ENCODE results near the gene MEPE. TPM values are rescaled to one million over a fixed set of nuclear protein-coding genes. Genes with fewer than 3 reads are reported as not detected.

The MEPE gene, protein sequence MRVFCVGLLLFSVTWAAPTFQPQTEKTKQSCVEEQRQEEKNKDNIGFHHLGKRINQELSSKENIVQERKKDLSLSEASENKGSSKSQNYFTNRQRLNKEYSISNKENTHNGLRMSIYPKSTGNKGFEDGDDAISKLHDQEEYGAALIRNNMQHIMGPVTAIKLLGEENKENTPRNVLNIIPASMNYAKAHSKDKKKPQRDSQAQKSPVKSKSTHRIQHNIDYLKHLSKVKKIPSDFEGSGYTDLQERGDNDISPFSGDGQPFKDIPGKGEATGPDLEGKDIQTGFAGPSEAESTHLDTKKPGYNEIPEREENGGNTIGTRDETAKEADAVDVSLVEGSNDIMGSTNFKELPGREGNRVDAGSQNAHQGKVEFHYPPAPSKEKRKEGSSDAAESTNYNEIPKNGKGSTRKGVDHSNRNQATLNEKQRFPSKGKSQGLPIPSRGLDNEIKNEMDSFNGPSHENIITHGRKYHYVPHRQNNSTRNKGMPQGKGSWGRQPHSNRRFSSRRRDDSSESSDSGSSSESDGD
- total RNA-seq (2021; fragmentation: NEBNext Ultra II Directional; extraction: Animal tissue kit (Norgen Biotek cat#: 25700)) (not detected in 2 replicates), polyA plus RNA-seq (2011; rRNA removed) (not detected in 2 replicates), polyA minus RNA-seq (2011; rRNA and poly(A)+ RNA removed) (not detected in 2 replicates)
- not detected for polyA plus RNA-seq (2011; cell fraction: cytosol; rRNA removed)
- not detected for polyA plus RNA-seq (2011; cell fraction: nucleus; rRNA removed)
- not detected in 4 replicates for polyA plus RNA-seq (2012, experiment 1 of 2)
- not detected for polyA plus RNA-seq (2012, experiment 2 of 2)
- polyA plus RNA-seq (2013, experiment 1 of 2), result not detected
- 0.02 TPM for polyA plus RNA-seq (2013, experiment 2 of 2)
- polyA minus RNA-seq (2011; cell fraction: cytosol; rRNA and poly(A)+ RNA removed), result not detected
- not detected for polyA minus RNA-seq (2011; cell fraction: nucleus; rRNA and poly(A)+ RNA removed)
- long read RNA-seq, experiment 1, result 0 reads
- long read RNA-seq, experiment 2, result 0 reads

DNA sequence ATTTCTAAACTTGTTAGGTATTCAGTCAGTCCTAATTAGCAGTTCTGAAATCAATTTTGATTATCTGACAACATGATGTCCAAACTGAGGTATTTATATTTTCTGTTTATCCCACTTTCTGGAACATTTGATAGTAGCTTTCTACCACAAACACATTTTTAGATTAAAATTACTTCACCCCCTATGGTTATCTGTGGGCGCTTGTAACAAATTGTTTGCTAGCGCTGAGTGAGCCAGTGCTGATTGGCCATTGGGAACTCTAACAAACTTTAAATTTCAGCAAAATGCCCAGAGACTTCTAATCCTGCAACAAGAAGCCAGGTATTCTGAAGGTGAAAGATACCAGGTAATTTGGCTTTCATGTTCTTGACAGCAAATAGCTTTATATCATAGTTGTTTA lies at the start of gene MEPE:
TSS of gene MEPE (plus strand) at position 301 of the 400 bp plus-strand sequence. CDS start 1,746 bp downstream, outside the sequence.
- 87% methylated on average over 2 of the region's 2 CpGs; no CpG with 5 or more reads in 1 of the 2 experiments for WGBS, 2 experiments (ENCODE audit: extremely low coverage in 1 of 2, insufficient coverage in 1 of 2, insufficient read length in 1 of 2, insufficient replicate concordance in 2 of 2, low coverage in 1 of 2, low lambda C conversion rate in 2 of 2, missing lambda C conversion rate in 1 of 2)
- no peak within 1 kb of the TSS for H2BK15ac ChIP-seq (ENCODE audit: low read length)
- H3K56ac ChIP-seq (replicated peaks; ENCODE audit: insufficient read length, low read depth, low read length), result no peak within 1 kb of the TSS
- no peak within 1 kb of the TSS for H3K18ac ChIP-seq (ENCODE audit: extremely low read depth, low read length)
- no peak within 1 kb of the TSS for H3K9ac ChIP-seq (replicated peaks in 1 of 4; ENCODE audit: extremely low read depth in 1 of 4, low read depth in 3 of 4, low read length in 3 of 4)
- H3K4me2 ChIP-seq (ENCODE audit: insufficient read depth in 1 of 2, low read depth in 2 of 2, low read length in 2 of 2), result no peak within 1 kb of the TSS
- no peak within 1 kb of the TSS for H2BK120ac ChIP-seq (replicated peaks; ENCODE audit: low read depth, low read length)
- H3K23ac ChIP-seq (ENCODE audit: insufficient read length), result no peak within 1 kb of the TSS
- no peaks in the 10 kb centered on the region for H3K9me3 ChIP-seq (ENCODE audit: insufficient read depth in 2 of 2, low read depth in 1 of 2, low read length in 1 of 2)
- H2AK5ac ChIP-seq (ENCODE audit: low read depth, low read length), result no peak within 1 kb of the TSS
- no peaks in the 10 kb centered on the region for H3K4me1 ChIP-seq (replicated peaks in 1 of 4; ENCODE audit: control insufficient read depth in 3 of 4, insufficient read depth in 4 of 4, low read length in 3 of 4)
- no peak within 1 kb of the TSS for H4K8ac ChIP-seq (ENCODE audit: extremely low read depth, insufficient read depth, low read length)
- no peak for FAIRE-seq
- ChIA-PET CTCF (ENCODE audit: partially characterized antibody) (interaction anchor here (1.0 to 2.2 kb wide), 3 partner anchors 9 to 16 kb away, joined by 3 to 10 read pairs (median 4); no protein-coding TSS in a partner anchor), POLR2A (ENCODE audit: partially characterized antibody) (interaction anchor here (0.8 kb wide), 1 partner anchor 153 kb away, joined by 3 read pairs; no protein-coding TSS in a partner anchor)
- H2BK5ac ChIP-seq (ENCODE audit: low read depth, low read length), result no peak within 1 kb of the TSS
- H2BK20ac ChIP-seq (ENCODE audit: low read length), result no peak within 1 kb of the TSS
- H3K14ac ChIP-seq (ENCODE audit: insufficient read length), result no peak within 1 kb of the TSS
- H3K36me3 ChIP-seq (ENCODE audit: control insufficient read depth in 2 of 4, insufficient read depth in 4 of 4, low read length in 3 of 4), result no peaks in the 10 kb centered on the region; a peak in 1 of 8 replicates
- no peak within 1 kb of the TSS for H3K4me3 ChIP-seq (ENCODE audit: extremely low read depth in 1 of 4, insufficient read depth in 2 of 4, low read depth in 3 of 4, low read length in 4 of 4)
- TF ChIP-seq, protein P1, sequence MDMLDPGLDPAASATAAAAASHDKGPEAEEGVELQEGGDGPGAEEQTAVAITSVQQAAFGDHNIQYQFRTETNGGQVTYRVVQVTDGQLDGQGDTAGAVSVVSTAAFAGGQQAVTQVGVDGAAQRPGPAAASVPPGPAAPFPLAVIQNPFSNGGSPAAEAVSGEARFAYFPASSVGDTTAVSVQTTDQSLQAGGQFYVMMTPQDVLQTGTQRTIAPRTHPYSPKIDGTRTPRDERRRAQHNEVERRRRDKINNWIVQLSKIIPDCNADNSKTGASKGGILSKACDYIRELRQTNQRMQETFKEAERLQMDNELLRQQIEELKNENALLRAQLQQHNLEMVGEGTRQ (IDR thresholded peaks at IDR 0.05; ENCODE audit: low read length), result no peak
- TF ChIP-seq CTBP2 (IDR thresholded peaks at IDR 0.05; ENCODE audit: borderline replicate concordance, insufficient read depth, insufficient read length, low read length) (no peak), HDAC2 (IDR thresholded peaks at IDR 0.05; ENCODE audit: borderline replicate concordance in 1 of 2, low read depth in 2 of 2, low read length in 2 of 2) (no peak), ZNF274 (IDR thresholded peaks at IDR 0.05; ENCODE audit: borderline replicate concordance, extremely low read depth, low read length) (no peak), YY1 (IDR thresholded peaks at IDR 0.05; ENCODE audit: low read depth, low read length) (no peak), SIRT6 (IDR thresholded peaks at IDR 0.05; ENCODE audit: low read length) (no peak)
- no peak within 1 kb of the TSS for H4K5ac ChIP-seq (ENCODE audit: insufficient read length, low read depth, low read length)
- no peaks in the 10 kb centered on the region for H3K79me2 ChIP-seq (ENCODE audit: control insufficient read depth in 1 of 2, insufficient read depth in 2 of 2, low read length in 2 of 2)
- H3K23me2 ChIP-seq (ENCODE audit: low read depth, low read length), result no peaks in the 10 kb centered on the region
- no peak for DNase-seq (ENCODE audit: low read depth in 1 of 2, low spot score in 2 of 2)
- H4K20me1 ChIP-seq (replicated peaks in 1 of 2; ENCODE audit: control insufficient read depth in 1 of 2, insufficient read depth in 2 of 2, low read length in 2 of 2), result no peaks in the 10 kb centered on the region
- no peak within 1 kb of the TSS for H2AFZ ChIP-seq (ENCODE audit: low read length)
- no peaks in the 10 kb centered on the region for H3K27me3 ChIP-seq (replicated peaks in 1 of 4; ENCODE audit: control insufficient read depth in 3 of 4, extremely low read depth in 1 of 4, insufficient read depth in 3 of 4, low read length in 3 of 4)
- H3K4ac ChIP-seq (replicated peaks; ENCODE audit: insufficient read length, low read depth, low read length), result no peak within 1 kb of the TSS
- H3K27ac ChIP-seq (ENCODE audit: low read depth, low read length), result no peak within 1 kb of the TSS
- no peak within 1 kb of the TSS for H4K91ac ChIP-seq (replicated peaks; ENCODE audit: insufficient read length, low read length)
- H2BK12ac ChIP-seq (ENCODE audit: low read depth, low read length), result no peak within 1 kb of the TSS
- H3K79me1 ChIP-seq (ENCODE audit: low read depth, low read length), result no peaks in the 10 kb centered on the region
